Neural cell (in vitro differentiated cells): Measurements from ENCODE around the gene DCPS. TPM values are rescaled to one million over a fixed set of nuclear protein-coding genes. Genes with fewer than 3 reads are reported as not detected.

ENCODE experiments used
- H2AFZ ChIP-seq: fragments of 200-600, 300-800 bp; sonication (generic), shearing (Covaris generic); 2 replicates; pipeline ENCODE4 v1.6.0; 2014; ENCODE audit warnings: low read depth, mild to moderate bottlenecking, antibody characterized with exemption, low read length, moderate library complexity
- H3F3A ChIP-seq: fragments of 200-600 bp; shearing (Covaris generic); 2 replicates; pipeline ENCODE4 v1.6.1; 2016; ENCODE audit warnings: mild to moderate bottlenecking, moderate library complexity, mixed read lengths, antibody characterized with exemption, low read length; ENCODE audit not compliant: insufficient read depth, poor library complexity, severe bottlenecking
- H3K27ac ChIP-seq: fragments of 200-600, 300-800 bp; sonication (generic), shearing (Covaris generic); 2 replicates; pipeline ENCODE4 v1.5.1; 2014; ENCODE audit warnings: mild to moderate bottlenecking, low read length, moderate library complexity
- H3K27me3 ChIP-seq: fragments of 300-800, 200-600 bp; sonication (generic), shearing (Covaris generic); 2 replicates; pipeline ENCODE4 v1.6.0; 2014; ENCODE audit warnings: mild to moderate bottlenecking, low read depth, low read length, moderate library complexity; ENCODE audit not compliant: insufficient read depth
- H3K36me3 ChIP-seq: fragments of 300-800, 200-600 bp; sonication (generic), shearing (Covaris generic); 2 replicates; pipeline ENCODE4 v1.5.1; 2014; ENCODE audit warnings: mild to moderate bottlenecking, antibody characterized with exemption, low read length, moderate library complexity; ENCODE audit not compliant: insufficient read depth
- H3K4me2 ChIP-seq: fragments of 300-800, 200-600 bp; sonication (generic), shearing (Covaris generic); 2 replicates; pipeline ENCODE4 v1.6.0; 2014; ENCODE audit warnings: mild to moderate bottlenecking, low read length
- H3K4me3 ChIP-seq: fragments of 300-800, 200-600 bp; sonication (generic), shearing (Covaris generic); 2 replicates; pipeline ENCODE4 v1.5.1; 2014; ENCODE audit warnings: mild to moderate bottlenecking, low read length, moderate library complexity
- H3K79me2 ChIP-seq: fragments of 200-600 bp; shearing (Covaris generic); replicated peaks from 2 replicates; pipeline ENCODE4 v1.6.0; 2014; ENCODE audit warnings: mild to moderate bottlenecking, low read length, moderate library complexity; ENCODE audit not compliant: insufficient read depth
- H3K9ac ChIP-seq: fragments of 300-800, 200-600 bp; sonication (generic), shearing (Covaris generic); 2 replicates; pipeline ENCODE4 v1.6.1; 2016; ENCODE audit warnings: mild to moderate bottlenecking, low read length, mixed read lengths
- H3K9me2 ChIP-seq: fragments of 200-600 bp; shearing (Covaris generic); 2 replicates; pipeline ENCODE4 v1.6.1; 2016; ENCODE audit warnings: mild to moderate bottlenecking, low read length, mixed read lengths; ENCODE audit not compliant: insufficient read depth
- H3K9me3 ChIP-seq: fragments of 200-600, 300-800 bp; sonication (generic), shearing (Covaris generic); 2 replicates; pipeline ENCODE4 v1.6.1; 2016; ENCODE audit warnings: mild to moderate bottlenecking, mixed run types, low read length, moderate library complexity, mixed read lengths
- H4K20me1 ChIP-seq: fragments of 200-600 bp; shearing (Covaris generic); 2 replicates; pipeline ENCODE4 v1.6.1; 2016; ENCODE audit warnings: mild to moderate bottlenecking, mixed run types; ENCODE audit not compliant: insufficient read depth
- EP300 ChIP-seq: fragments of 450-650 bp; conservative IDR thresholded peaks from 2 replicates; pipeline ENCODE4 v1.6.1; 2014; ENCODE audit warnings: antibody characterized with exemption, mild to moderate bottlenecking, moderate library complexity; ENCODE audit not compliant: poor library complexity, severe bottlenecking
- EZH2 ChIP-seq: fragments of 200-600, 300-800 bp; shearing (Covaris generic), sonication (generic); IDR thresholded peaks from 2 replicates; pipeline ENCODE4 v1.6.1; 2014; ENCODE audit warnings: antibody characterized with exemption, low read length, borderline replicate concordance, mild to moderate bottlenecking; ENCODE audit not compliant: insufficient read depth, poor library complexity, severe bottlenecking
- MXI1 ChIP-seq: fragments of 450-650 bp; conservative IDR thresholded peaks from 2 replicates; pipeline ENCODE4 v1.6.1; 2014; ENCODE audit warnings: antibody characterized with exemption, mild to moderate bottlenecking; ENCODE audit not compliant: poor library complexity, severe bottlenecking
- POLR2AphosphoS5 ChIP-seq: IDR thresholded peaks from 2 replicates; pipeline ENCODE4 v1.6.1; 2012
- RAD21 ChIP-seq: fragments of 450-650 bp; conservative IDR thresholded peaks from 2 replicates; pipeline ENCODE4 v1.6.1; 2014; ENCODE audit warnings: antibody characterized with exemption, mild to moderate bottlenecking, moderate library complexity
- SMC3 ChIP-seq: fragments of 450-650 bp; conservative IDR thresholded peaks from 2 replicates; pipeline ENCODE4 v1.6.1; 2014; ENCODE audit warnings: antibody characterized with exemption, mild to moderate bottlenecking, moderate library complexity; ENCODE audit not compliant: poor library complexity
- TAF1 ChIP-seq: IDR thresholded peaks from 2 replicates; pipeline ENCODE4 v1.6.1; 2012; ENCODE audit warnings: low read depth
- polyA plus RNA-seq: library from polyadenylated mRNA; depleted of rRNA; stranded (reverse); fragments of >200 nt; gene quantifications from 2 replicates; pipeline ENCODE4 v1.2.3, GENCODE V29; 2014
- TF ChIP-seq, protein P1 (sequence below): IDR thresholded peaks from 2 replicates; pipeline ENCODE4 v1.6.1; 2012; ENCODE audit warnings: borderline replicate concordance
- TF ChIP-seq, protein P2 (sequence below): fragments of 450-650 bp; IDR thresholded peaks from 2 replicates; pipeline ENCODE4 v1.5.1; 2014; ENCODE audit warnings: antibody characterized with exemption, mild to moderate bottlenecking, moderate library complexity; ENCODE audit not compliant: poor library complexity, severe bottlenecking

DCPS gene
- polyA plus RNA-seq, 1 donor from 2014 or later = 6.4 TPM

DNA sequence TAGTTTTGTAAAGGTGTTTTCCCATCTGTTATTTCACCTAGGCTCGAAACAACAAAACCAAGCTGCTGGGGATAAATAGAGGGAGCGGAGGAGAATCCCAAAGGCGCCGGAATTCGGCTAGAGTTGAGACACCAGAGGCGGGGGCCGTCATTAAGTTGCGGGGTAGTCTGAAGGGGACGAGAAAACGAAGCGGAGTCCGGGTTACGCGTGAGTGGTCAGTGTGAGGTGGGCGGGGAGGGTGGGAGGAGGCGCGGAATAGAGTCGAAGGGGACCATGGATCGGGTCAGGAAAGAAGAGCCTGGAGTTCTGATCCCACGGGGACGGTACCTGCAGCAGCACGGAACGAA lies 35.5 kb upstream of the DCPS start:
- H3K9me3 ChIP-seq = no peaks in the 10 kb centered on the region
- H3K4me2 ChIP-seq = peak overlapping the region; percentile 71
- TF ChIP-seq TAF1 (no peak), SMC3 (no peak), EZH2 (no peak), MXI1 (no peak), EP300 (no peak), POLR2AphosphoS5 (no peak), RAD21 (no peak)
- TF ChIP-seq, protein P1, sequence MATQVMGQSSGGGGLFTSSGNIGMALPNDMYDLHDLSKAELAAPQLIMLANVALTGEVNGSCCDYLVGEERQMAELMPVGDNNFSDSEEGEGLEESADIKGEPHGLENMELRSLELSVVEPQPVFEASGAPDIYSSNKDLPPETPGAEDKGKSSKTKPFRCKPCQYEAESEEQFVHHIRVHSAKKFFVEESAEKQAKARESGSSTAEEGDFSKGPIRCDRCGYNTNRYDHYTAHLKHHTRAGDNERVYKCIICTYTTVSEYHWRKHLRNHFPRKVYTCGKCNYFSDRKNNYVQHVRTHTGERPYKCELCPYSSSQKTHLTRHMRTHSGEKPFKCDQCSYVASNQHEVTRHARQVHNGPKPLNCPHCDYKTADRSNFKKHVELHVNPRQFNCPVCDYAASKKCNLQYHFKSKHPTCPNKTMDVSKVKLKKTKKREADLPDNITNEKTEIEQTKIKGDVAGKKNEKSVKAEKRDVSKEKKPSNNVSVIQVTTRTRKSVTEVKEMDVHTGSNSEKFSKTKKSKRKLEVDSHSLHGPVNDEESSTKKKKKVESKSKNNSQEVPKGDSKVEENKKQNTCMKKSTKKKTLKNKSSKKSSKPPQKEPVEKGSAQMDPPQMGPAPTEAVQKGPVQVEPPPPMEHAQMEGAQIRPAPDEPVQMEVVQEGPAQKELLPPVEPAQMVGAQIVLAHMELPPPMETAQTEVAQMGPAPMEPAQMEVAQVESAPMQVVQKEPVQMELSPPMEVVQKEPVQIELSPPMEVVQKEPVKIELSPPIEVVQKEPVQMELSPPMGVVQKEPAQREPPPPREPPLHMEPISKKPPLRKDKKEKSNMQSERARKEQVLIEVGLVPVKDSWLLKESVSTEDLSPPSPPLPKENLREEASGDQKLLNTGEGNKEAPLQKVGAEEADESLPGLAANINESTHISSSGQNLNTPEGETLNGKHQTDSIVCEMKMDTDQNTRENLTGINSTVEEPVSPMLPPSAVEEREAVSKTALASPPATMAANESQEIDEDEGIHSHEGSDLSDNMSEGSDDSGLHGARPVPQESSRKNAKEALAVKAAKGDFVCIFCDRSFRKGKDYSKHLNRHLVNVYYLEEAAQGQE = no peak
- TF ChIP-seq, protein P2, sequence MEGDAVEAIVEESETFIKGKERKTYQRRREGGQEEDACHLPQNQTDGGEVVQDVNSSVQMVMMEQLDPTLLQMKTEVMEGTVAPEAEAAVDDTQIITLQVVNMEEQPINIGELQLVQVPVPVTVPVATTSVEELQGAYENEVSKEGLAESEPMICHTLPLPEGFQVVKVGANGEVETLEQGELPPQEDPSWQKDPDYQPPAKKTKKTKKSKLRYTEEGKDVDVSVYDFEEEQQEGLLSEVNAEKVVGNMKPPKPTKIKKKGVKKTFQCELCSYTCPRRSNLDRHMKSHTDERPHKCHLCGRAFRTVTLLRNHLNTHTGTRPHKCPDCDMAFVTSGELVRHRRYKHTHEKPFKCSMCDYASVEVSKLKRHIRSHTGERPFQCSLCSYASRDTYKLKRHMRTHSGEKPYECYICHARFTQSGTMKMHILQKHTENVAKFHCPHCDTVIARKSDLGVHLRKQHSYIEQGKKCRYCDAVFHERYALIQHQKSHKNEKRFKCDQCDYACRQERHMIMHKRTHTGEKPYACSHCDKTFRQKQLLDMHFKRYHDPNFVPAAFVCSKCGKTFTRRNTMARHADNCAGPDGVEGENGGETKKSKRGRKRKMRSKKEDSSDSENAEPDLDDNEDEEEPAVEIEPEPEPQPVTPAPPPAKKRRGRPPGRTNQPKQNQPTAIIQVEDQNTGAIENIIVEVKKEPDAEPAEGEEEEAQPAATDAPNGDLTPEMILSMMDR = no peak
- H3K9me2 ChIP-seq = no peaks in the 10 kb centered on the region
- H3K27ac ChIP-seq = peak overlapping the region; percentile 84
- no peaks in the 10 kb centered on the region for H3F3A ChIP-seq
- H4K20me1 ChIP-seq = no peaks in the 10 kb centered on the region
- peak overlapping the region; percentile 89 for H3K9ac ChIP-seq
- peak overlapping the region; percentile 99 for H3K4me3 ChIP-seq
- peak overlapping the region; percentile 83 for H2AFZ ChIP-seq
- H3K79me2 ChIP-seq = peaks cover 27% of the 10 kb centered on the region
- H3K27me3 ChIP-seq = no peaks in the 10 kb centered on the region
- H3K36me3 ChIP-seq = no peaks in the 10 kb centered on the region

DNA sequence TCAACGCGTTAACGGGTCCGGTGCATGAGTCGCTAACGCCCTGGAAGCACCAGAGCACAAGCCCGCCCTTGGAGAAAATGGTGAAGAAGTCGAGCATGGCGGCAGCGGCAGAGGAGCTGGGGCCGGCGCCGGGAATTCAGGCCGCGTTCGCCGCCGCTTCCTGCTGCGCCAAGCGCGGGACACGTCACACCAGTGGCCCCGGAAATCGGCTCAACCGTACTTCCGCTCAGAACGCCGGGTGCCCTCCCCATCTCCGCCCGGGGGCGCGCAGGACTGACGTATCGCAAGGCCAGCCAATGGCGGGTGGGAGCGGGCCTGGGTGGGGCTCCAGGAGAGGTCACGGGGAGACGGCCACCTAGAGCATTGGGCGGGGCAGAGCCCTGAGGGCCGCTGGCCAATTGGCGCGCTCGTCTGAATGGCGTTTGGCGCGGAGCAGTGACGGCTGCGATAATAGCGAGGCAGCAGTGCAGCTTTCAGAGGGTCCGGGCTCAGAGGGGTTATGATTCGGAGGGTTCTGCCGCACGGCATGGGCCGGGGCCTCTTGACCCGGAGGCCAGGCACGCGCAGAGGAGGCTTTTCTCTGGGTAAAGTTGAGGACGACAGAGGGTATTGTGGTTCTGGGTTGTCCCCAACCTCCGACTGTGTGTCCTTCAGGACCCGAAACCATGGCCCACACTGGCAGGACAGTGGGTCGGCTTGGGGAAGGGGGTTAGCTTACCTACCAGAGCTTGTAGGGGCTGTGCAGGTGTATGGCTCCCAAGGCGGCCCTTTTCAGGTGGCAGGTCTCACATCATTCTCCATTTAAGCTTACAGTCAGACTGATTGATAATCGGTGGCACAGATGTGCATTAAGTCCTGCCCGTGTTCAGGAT lies 34.9 kb upstream of the DCPS start, which contains the start of the genes FOXRED1 and SRPRA:
Gene FOXRED1 (plus strand): TSS at position 447 of the 872 bp plus-strand sequence. CDS start 53 bp downstream, at position 500.
Gene SRPRA (minus strand): TSS at position 188 of the 872 bp plus-strand sequence. CDS start 91 bp downstream, at position 97.
- peak within 1 kb of the TSS; percentile 94 for H3K9ac ChIP-seq
- no peaks in the 10 kb centered on the region for H3K27me3 ChIP-seq
- no peaks in the 10 kb centered on the region for H3K36me3 ChIP-seq
- H4K20me1 ChIP-seq = no peaks in the 10 kb centered on the region
- no peaks in the 10 kb centered on the region for H3K9me3 ChIP-seq
- H3F3A ChIP-seq = no peaks in the 10 kb centered on the region
- TF ChIP-seq, protein P1 = peak; percentile 87
- TF ChIP-seq, protein P2 = peak; percentile 26
- TF ChIP-seq RAD21 (peak; percentile 38), SMC3 (peak; percentile 42), POLR2AphosphoS5 (peak; percentile 89), MXI1 (peak; percentile 89), EP300 (peak; percentile 79), TAF1 (peak; percentile 80), EZH2 (no peak)
- peak within 1 kb of the TSS; percentile 99 for H3K4me3 ChIP-seq
- H3K79me2 ChIP-seq = peaks cover 27% of the 10 kb centered on the region
- peak within 1 kb of the TSS; percentile 96 for H3K4me2 ChIP-seq
- H2AFZ ChIP-seq = peak within 1 kb of the TSS; percentile 97
- H3K27ac ChIP-seq = peak within 1 kb of the TSS; percentile 87
- no peaks in the 10 kb centered on the region for H3K9me2 ChIP-seq
